CD4-positive, alpha-beta T cell (primary cell): ENCODE data around the gene MTARC1. TPM values are rescaled to one million over a fixed set of nuclear protein-coding genes. Genes with fewer than 3 reads are reported as not detected.

Experiments used
- ATAC-seq: fragments of 200-7000 bp; cut with Tn5 transposase; one replicate; pipeline ENCODE4 v1.10.0; 2022; ENCODE audit warnings: mild to moderate bottlenecking; ENCODE audit not compliant: poor library complexity
- CTCF ChIA-PET: fragments of 350-600 bp; sonication (Branson Sonifier 250); formaldehyde crosslinking; loops from one replicate; lab custom pipeline; 2021; ENCODE audit warnings: antibody characterized with exemption, inconsistent platforms; lab: Charles Lee
- POLR2A ChIA-PET: fragments of 350-600 bp; sonication (Branson Sonifier 250); formaldehyde crosslinking; loops from one replicate; lab custom pipeline; 2021; ENCODE audit warnings: antibody characterized with exemption, inconsistent platforms; lab: Charles Lee
- DNase-seq, 14 experiments: peaks; one replicate each; pipeline ENCODE4 v3.0.0-alpha.2; 2013 to 2020; ENCODE audit warnings: mixed read lengths in 2 of 14
- H3K27ac ChIP-seq, 2 donors: one replicate each; pipeline versions ENCODE4 v1.5.1 to v1.7.0; 2013; ENCODE audit warnings: low read length in 2 of 2, low read depth in 1 of 2, mild to moderate bottlenecking in 1 of 2
- H3K27me3 ChIP-seq, 2 experiments: 1 replicate in 1 of 2; 2 replicates in 1 of 2; pipeline versions ENCODE4 v1.6.1 to v1.7.0; 2013; ENCODE audit warnings: low read length in 2 of 2, control low read depth in 1 of 2, mild to moderate bottlenecking in 1 of 2, moderate library complexity in 1 of 2; ENCODE audit not compliant: insufficient read depth in 2 of 2, control insufficient read depth in 1 of 2
- H3K36me3 ChIP-seq: one replicate; pipeline ENCODE4 v1.6.1; 2013; ENCODE audit warnings: low read length, control low read depth; ENCODE audit not compliant: insufficient read depth
- H3K4me1 ChIP-seq: one replicate; pipeline ENCODE4 v1.6.1; 2013; ENCODE audit warnings: low read length, control low read depth; ENCODE audit not compliant: insufficient read depth
- H3K4me3 ChIP-seq: one replicate; pipeline ENCODE4 v1.5.1; 2013; ENCODE audit warnings: mild to moderate bottlenecking, low read length, moderate library complexity
- H3K9me3 ChIP-seq, 2 experiments: 1 replicate in 1 of 2; 2 replicates in 1 of 2; pipeline versions ENCODE4 v1.6.1 to v1.7.0; 2013; ENCODE audit warnings: low read length in 2 of 2, mild to moderate bottlenecking in 2 of 2, control low read depth in 1 of 2, moderate library complexity in 1 of 2; ENCODE audit not compliant: control insufficient read depth in 1 of 2, insufficient read depth in 1 of 2
- H3K27ac Mint-ChIP-seq: one replicate; pipeline ENCODE4 v1.8.0; 2020; ENCODE audit warnings: mixed read lengths
- H3K27me3 Mint-ChIP-seq: one replicate; pipeline ENCODE4 v1.8.0; 2021; ENCODE audit warnings: mixed read lengths
- H3K36me3 Mint-ChIP-seq: one replicate; pipeline ENCODE4 v1.8.0; 2021; ENCODE audit warnings: low read depth, mixed read lengths
- H3K4me1 Mint-ChIP-seq: one replicate; pipeline ENCODE4 v1.8.0; 2021; ENCODE audit warnings: low read depth, mixed read lengths
- H3K4me3 Mint-ChIP-seq: one replicate; pipeline ENCODE4 v1.8.0; 2020; ENCODE audit warnings: mild to moderate bottlenecking, mixed read lengths
- H3K9me3 Mint-ChIP-seq: one replicate; pipeline ENCODE4 v1.8.0; 2020; ENCODE audit warnings: mixed read lengths
- CTCF ChIP-seq: fragments of 200-600 bp; IDR thresholded peaks from one replicate; pipeline ENCODE4 v1.8.0; 2022; ENCODE audit warnings: antibody characterized with exemption, mild to moderate bottlenecking
- intact Hi-C, 2 experiments: fragments of 100-400 bp; cut with DNase I in 1 of 2; cut with micrococcal nuclease in 1 of 2; formaldehyde crosslinking; loops; one replicate each; pipeline versions ENCODE4 v1.15.1 to v1.9.0; 2023 to 2025; cut with DNase I, micrococcal nuclease
- polyA plus RNA-seq, 2 donors: library from polyadenylated mRNA; unstranded; fragments of 120-200 nt; gene quantifications; one replicate each; pipeline ENCODE4 v1.2.1, GENCODE V29; 2013
- total RNA-seq, 174 experiments: library from RNA in 2 of 174; stranded (reverse) in 2 of 174; gene quantifications; one replicate each; pipeline ENCODE4 v1.2.3 and lab custom pipeline; 2021 to 2026

The MTARC1 gene
- total RNA-seq (not detected), total RNA-seq (lab: John Stamatoyannopoulos, UW) (0 to 0.94 (median 0.04) reads per million in 172 experiments)
- 1.7 TPM for polyA plus RNA-seq (2013, experiment 1 of 2)
- 1.4 TPM for polyA plus RNA-seq (2013, experiment 2 of 2)

- H3K36me3 ChIP-seq, result no peaks in the 10 kb centered on the region
- no peaks in the 10 kb centered on the region for H3K36me3 Mint-ChIP-seq
- intact Hi-C loops, result no loop called here
- ATAC-seq, result no peak
- no peaks in the 10 kb centered on the region for H3K4me1 Mint-ChIP-seq
- peaks cover 6% of the 10 kb centered on the region for H3K4me1 ChIP-seq
- TF ChIP-seq CTCF, result no peak
- H3K27me3 Mint-ChIP-seq, result peaks cover 52% of the 10 kb centered on the region
- DNase-seq, result no peak
- peaks cover 0 to 6% of the 10 kb centered on the region in 2 experiments for H3K9me3 ChIP-seq
- H3K27me3 ChIP-seq, result peaks cover 31 to 40% of the 10 kb centered on the region in 2 experiments
- H3K9me3 Mint-ChIP-seq, result no peaks in the 10 kb centered on the region
- no peak within 1 kb of the TSS for H3K27ac ChIP-seq
- ChIA-PET POLR2A (no interaction called here), CTCF (no interaction called here)
- no peak within 1 kb of the TSS for H3K4me3 ChIP-seq
- H3K27ac Mint-ChIP-seq, result no peak within 1 kb of the TSS
- no peak within 1 kb of the TSS for H3K4me3 Mint-ChIP-seq
Observed at GRCh38 chr1:220786337-220787068, at the start of gene MTARC1. Gene MTARC1 (plus strand): TSS chr1:220786913. CDS start chr1:220786945, 32 bp downstream.

GRCh38 chr1:220741349-220741748, 45.4 kb upstream of the MTARC1 start:
- CTCF ChIA-PET, result interaction anchor here (1.3 kb wide), 1 partner anchor 9 kb away, joined by 5 read pairs; no protein-coding TSS in a partner anchor
- DNase-seq, result no peak
- Histone ChIP-seq H3K27ac (no peak overlapping the region), H3K9me3 (no peaks in the 10 kb centered on the region), H3K4me1 (no peaks in the 10 kb centered on the region), H3K36me3 (no peaks in the 10 kb centered on the region), H3K27me3 (peaks cover 3 to 11% of the 10 kb centered on the region in 2 experiments), H3K4me3 (no peak overlapping the region)
- no peak for TF ChIP-seq CTCF
- no peaks in the 10 kb centered on the region for H3K36me3 Mint-ChIP-seq
- H3K4me3 Mint-ChIP-seq, result no peak overlapping the region
- POLR2A ChIA-PET, result no interaction called here
- no peaks in the 10 kb centered on the region for H3K9me3 Mint-ChIP-seq
- H3K27ac Mint-ChIP-seq, result no peak overlapping the region
- no peak for ATAC-seq
- no peaks in the 10 kb centered on the region for H3K4me1 Mint-ChIP-seq
- peaks cover 45% of the 10 kb centered on the region for H3K27me3 Mint-ChIP-seq
- intact Hi-C loops, result no loop called here

- Histone ChIP-seq H3K9me3 (no peaks in the 10 kb centered on the region), H3K4me1 (no peaks in the 10 kb centered on the region), H3K36me3 (no peaks in the 10 kb centered on the region), H3K27ac (no peak overlapping the region), H3K27me3 (peaks cover 8 to 16% of the 10 kb centered on the region in 2 experiments), H3K4me3 (no peak overlapping the region)
- Mint-ChIP-seq H3K27me3 (peaks cover 50% of the 10 kb centered on the region), H3K9me3 (no peaks in the 10 kb centered on the region), H3K4me1 (no peaks in the 10 kb centered on the region), H3K4me3 (no peak overlapping the region), H3K36me3 (no peaks in the 10 kb centered on the region), H3K27ac (no peak overlapping the region)
- DNase-seq (no peak), ATAC-seq (no peak)
- ChIA-PET CTCF (interaction anchor here (1.3 kb wide), 1 partner anchor 9 kb away, joined by 5 read pairs; no protein-coding TSS in a partner anchor), POLR2A (no interaction called here)
- no peak for TF ChIP-seq CTCF
- intact Hi-C loops, result no loop called here
Observed at GRCh38 chr1:220741825-220742224, 44.9 kb upstream of the MTARC1 start.
